Fibroblast of lung (primary cell): ENCODE data around the gene PPM1H. TPM values are rescaled to one million over a fixed set of nuclear protein-coding genes. Genes with fewer than 3 reads are reported as not detected.
"Not testable (repeated sequence)": the region's sequence is repeated elsewhere in the genome, so short reads cannot be mapped to it uniquely, and the experiment has no call there.

Experiments
- DNase-seq, 2 donors: peaks; one replicate each; pipeline versions ENCODE4 v3.0.0 to v3.0.0-alpha.2; 2010; ENCODE audit warnings: low read depth in 2 of 2
- H2AFZ ChIP-seq: 2 replicates; pipeline ENCODE4 v1.5.1; 2012; ENCODE audit warnings: low read length, control low read depth, inconsistent platforms
- H3K27ac ChIP-seq: 2 replicates; pipeline ENCODE4 v1.5.1; 2011; ENCODE audit warnings: low read length, control low read depth; ENCODE audit not compliant: insufficient read depth
- H3K27me3 ChIP-seq: 2 replicates; pipeline ENCODE4 v1.5.1; 2011; ENCODE audit warnings: mild to moderate bottlenecking, low read length; ENCODE audit not compliant: control insufficient read depth, insufficient read depth
- H3K36me3 ChIP-seq: 2 replicates; pipeline ENCODE4 v1.5.1; 2011; ENCODE audit warnings: low read length; ENCODE audit not compliant: control insufficient read depth, insufficient read depth
- H3K4me1 ChIP-seq: 2 replicates; pipeline ENCODE4 v1.5.1; 2011; ENCODE audit warnings: low read length; ENCODE audit not compliant: control insufficient read depth, insufficient read depth; ENCODE audit errors: extremely low read depth
- H3K4me2 ChIP-seq: 2 replicates; pipeline ENCODE4 v1.5.1; 2011; ENCODE audit warnings: low read length, control low read depth; ENCODE audit not compliant: insufficient read depth; ENCODE audit errors: extremely low read depth
- H3K4me3 ChIP-seq, 4 experiments: fragments of 200-600 bp in 1 of 4; sonication (generic) in 1 of 4; replicated peaks in 1 of 4; 2 replicates each; pipeline ENCODE4 v1.5.1; 2011 to 2016; ENCODE audit warnings: low read length in 4 of 4, low read depth in 3 of 4, mild to moderate bottlenecking in 3 of 4, control low read depth in 2 of 4, inconsistent platforms in 1 of 4, mixed read lengths in 1 of 4; ENCODE audit not compliant: insufficient read depth in 1 of 4; ENCODE audit errors: control extremely low read depth in 1 of 4
- H3K79me2 ChIP-seq: 2 replicates; pipeline ENCODE4 v1.5.1; 2012; ENCODE audit warnings: mild to moderate bottlenecking, low read length, inconsistent platforms; ENCODE audit not compliant: control insufficient read depth, insufficient read depth
- H3K9ac ChIP-seq: 2 replicates; pipeline ENCODE4 v1.5.1; 2011; ENCODE audit warnings: mild to moderate bottlenecking, low read length, control low read depth; ENCODE audit not compliant: insufficient read depth
- H3K9me3 ChIP-seq: 2 replicates; pipeline ENCODE4 v1.5.1; 2012; ENCODE audit warnings: low read depth, low read length; ENCODE audit not compliant: control insufficient read depth, insufficient read depth
- H4K20me1 ChIP-seq: 2 replicates; pipeline ENCODE4 v1.5.1; 2011; ENCODE audit warnings: low read length; ENCODE audit not compliant: control insufficient read depth, insufficient read depth; ENCODE audit errors: extremely low read depth
- CTCF ChIP-seq, 2 donors: IDR thresholded peaks in 1 of 2; conservative IDR thresholded peaks in 1 of 2; 1 replicate in 1 of 2; 2 replicates in 1 of 2; pipeline ENCODE4 v1.5.1; 2011 to 2012; ENCODE audit warnings: low read length in 2 of 2, control low read depth in 1 of 2, inconsistent platforms in 1 of 2, low read depth in 1 of 2, mild to moderate bottlenecking in 1 of 2
- EZH2 ChIP-seq: IDR thresholded peaks from 2 replicates; pipeline ENCODE4 v1.5.1; 2012; ENCODE audit warnings: low read length, control low read depth, mild to moderate bottlenecking; ENCODE audit errors: missing control alignments
- polyA plus RNA-seq, 2 donors: library from polyadenylated mRNA; depleted of rRNA in 1 of 2; stranded (reverse) in 1 of 2; unstranded in 1 of 2; fragments of >200 nt; gene quantifications; 2 replicates each; pipeline ENCODE4 v1.2.1, GENCODE V29; 2011 to 2012; ENCODE audit warnings: missing spikeins in 1 of 2
- total RNA-seq: library from RNA; depleted of rRNA; stranded (reverse); fragments of >200 nt; gene quantifications from 2 replicates; pipeline ENCODE4 v1.2.1, GENCODE V29; 2014

PPM1H gene
- total and polyA plus RNA-seq, 2 donors (not counting 1 experiment from before 2014, with no cell fraction given): 0.57 to 3.1 TPM

GRCh38 chr12:62813031-62813829 lies 121.7 kb downstream of the PPM1H start:
- Histone ChIP-seq H3K4me2 (peak overlapping the region; percentile 51), H3K4me3 (peak overlapping the region in 2 of 4 experiments; percentile 14 to 18)

GRCh38 chr12:62811481-62811880 lies 123.5 kb downstream of the PPM1H start:
- not testable (repeated sequence) for H3K79me2 ChIP-seq, H3K36me3 ChIP-seq, H3K4me3 ChIP-seq, H3K9me3 ChIP-seq, H3K9ac ChIP-seq, H3K27ac ChIP-seq, DNase-seq, H3K4me1 ChIP-seq, H3K4me2 ChIP-seq, H3K27me3 ChIP-seq, H2AFZ ChIP-seq, H4K20me1 ChIP-seq

More at GRCh38 chr12:62813031-62813829, 121.7 kb downstream of the PPM1H start:
- Histone ChIP-seq H3K36me3 (no peaks in the 10 kb centered on the region), H2AFZ (peak overlapping the region; percentile 83), H3K4me1 (no peaks in the 10 kb centered on the region), H3K9me3 (no peaks in the 10 kb centered on the region), H3K27me3 (no peaks in the 10 kb centered on the region), H3K27ac (no peak overlapping the region), H3K9ac (no peak overlapping the region), H3K79me2 (no peaks in the 10 kb centered on the region), H4K20me1 (no peaks in the 10 kb centered on the region)
- no peak for TF ChIP-seq EZH2
- TF ChIP-seq CTCF (conservative IDR thresholded peaks at IDR 0.05 in 1 of 2, IDR thresholded peaks at IDR 0.05 in 1 of 2; ENCODE audit: low read depth in 1 of 2, low read length in 2 of 2): peak; percentile 77 to 88
- peak; percentile 66 to 74 for DNase-seq

GRCh38 chr12:62808166-62808879 lies 126.6 kb downstream of the PPM1H start:
- H3K9ac ChIP-seq: no peak overlapping the region
- H3K36me3 ChIP-seq: no peaks in the 10 kb centered on the region
- no peaks in the 10 kb centered on the region for H3K27me3 ChIP-seq
- H3K4me3 ChIP-seq: no peak overlapping the region
- no peak for DNase-seq
- TF ChIP-seq EZH2: no peak
- TF ChIP-seq CTCF (conservative IDR thresholded peaks at IDR 0.05 in 1 of 2, IDR thresholded peaks at IDR 0.05 in 1 of 2; ENCODE audit: low read depth in 1 of 2, low read length in 2 of 2): no peak
- H3K4me1 ChIP-seq: no peaks in the 10 kb centered on the region
- H3K9me3 ChIP-seq: no peaks in the 10 kb centered on the region
- H3K4me2 ChIP-seq: no peak overlapping the region
- no peaks in the 10 kb centered on the region for H3K79me2 ChIP-seq
- H4K20me1 ChIP-seq: no peaks in the 10 kb centered on the region
- no peak overlapping the region for H3K27ac ChIP-seq
- no peak overlapping the region for H2AFZ ChIP-seq
